ENCODE measurements around the gene EDN1. TPM values are rescaled to one million over a fixed set of nuclear protein-coding genes. Genes with fewer than 3 reads are reported as not detected.

The EDN1 gene
- total RNA-seq, 1 donor from 2014 or later = 2.9 TPM

GRCh38 chr6:12264671-12265070, 25.5 kb upstream of the EDN1 start:
- Histone ChIP-seq H3K27me3 (ENCODE audit: control insufficient read depth, insufficient read depth, low read length) (no peaks in the 10 kb centered on the region), H3K4me3 (ENCODE audit: low read depth, low read length) (no peak overlapping the region), H3K36me3 (ENCODE audit: control insufficient read depth, insufficient read depth, low read length) (no peaks in the 10 kb centered on the region)
- FAIRE-seq (no peak), DNase-seq (ENCODE audit: low read depth) (no peak)
- TF ChIP-seq CTCF (IDR thresholded peaks at IDR 0.05; ENCODE audit: insufficient read depth, low read length, severe bottlenecking) = no peak

- FAIRE-seq (no peak), DNase-seq (ENCODE audit: low read depth) (no peak)
- TF ChIP-seq CTCF (IDR thresholded peaks at IDR 0.05; ENCODE audit: insufficient read depth, low read length, severe bottlenecking) = no peak
- H3K4me3 ChIP-seq (ENCODE audit: low read depth, low read length) = no peak overlapping the region
- H3K27me3 ChIP-seq (ENCODE audit: control insufficient read depth, insufficient read depth, low read length) = no peaks in the 10 kb centered on the region
- H3K36me3 ChIP-seq (ENCODE audit: control insufficient read depth, insufficient read depth, low read length) = no peaks in the 10 kb centered on the region
These were observed 24.9 kb upstream of the EDN1 start for GRCh38 chr6:12265296-12265695.

- peak; percentile 90 for DNase-seq (ENCODE audit: low read depth)
These were observed 24.4 kb upstream of the EDN1 start for GRCh38 chr6:12265791-12266190.

GRCh38 chr6:12266571-12266970, 23.6 kb upstream of the EDN1 start:
- FAIRE-seq (no peak), DNase-seq (ENCODE audit: low read depth) (peak; percentile 56)
- no peaks in the 10 kb centered on the region for H3K36me3 ChIP-seq (ENCODE audit: control insufficient read depth, insufficient read depth, low read length)
- no peak for TF ChIP-seq CTCF (IDR thresholded peaks at IDR 0.05; ENCODE audit: insufficient read depth, low read length, severe bottlenecking)
- no peaks in the 10 kb centered on the region for H3K27me3 ChIP-seq (ENCODE audit: control insufficient read depth, insufficient read depth, low read length)
- no peak overlapping the region for H3K4me3 ChIP-seq (ENCODE audit: low read depth, low read length)

More at GRCh38 chr6:12265791-12266190, 24.4 kb upstream of the EDN1 start:
- Histone ChIP-seq H3K27me3 (ENCODE audit: control insufficient read depth, insufficient read depth, low read length) (no peaks in the 10 kb centered on the region), H3K4me3 (ENCODE audit: low read depth, low read length) (no peak overlapping the region), H3K36me3 (ENCODE audit: control insufficient read depth, insufficient read depth, low read length) (no peaks in the 10 kb centered on the region)
- FAIRE-seq = no peak
- TF ChIP-seq CTCF (IDR thresholded peaks at IDR 0.05; ENCODE audit: insufficient read depth, low read length, severe bottlenecking) = no peak

- H3K27me3 ChIP-seq (ENCODE audit: control insufficient read depth, insufficient read depth, low read length) = no peaks in the 10 kb centered on the region
- FAIRE-seq (no peak), DNase-seq (ENCODE audit: low read depth) (no peak)
- no peaks in the 10 kb centered on the region for H3K36me3 ChIP-seq (ENCODE audit: control insufficient read depth, insufficient read depth, low read length)
- TF ChIP-seq CTCF (IDR thresholded peaks at IDR 0.05; ENCODE audit: insufficient read depth, low read length, severe bottlenecking) = no peak
- H3K4me3 ChIP-seq (ENCODE audit: low read depth, low read length) = no peak overlapping the region
These were observed 21.1 kb upstream of the EDN1 start for GRCh38 chr6:12269110-12269509.

GRCh38 chr6:12270551-12271230, 19.5 kb upstream of the EDN1 start:
- H3K4me3 ChIP-seq (ENCODE audit: low read depth, low read length) = no peak overlapping the region
- H3K27me3 ChIP-seq (ENCODE audit: control insufficient read depth, insufficient read depth, low read length) = no peaks in the 10 kb centered on the region
- FAIRE-seq (no peak), DNase-seq (ENCODE audit: low read depth) (no peak)
- no peaks in the 10 kb centered on the region for H3K36me3 ChIP-seq (ENCODE audit: control insufficient read depth, insufficient read depth, low read length)
- TF ChIP-seq CTCF (IDR thresholded peaks at IDR 0.05; ENCODE audit: insufficient read depth, low read length, severe bottlenecking) = no peak
